HG03432 (cell line): ENCODE results near the gene RARS1.

Source experiments
- ATAC-seq: cut with Tn5 transposase; IDR thresholded peaks from one replicate; pipeline ENCODE4 v1.9.1; 2021; ENCODE audit warnings: mild to moderate bottlenecking, moderate library complexity; ENCODE audit not compliant: unreplicated experiment

The RARS1 gene

DNA sequence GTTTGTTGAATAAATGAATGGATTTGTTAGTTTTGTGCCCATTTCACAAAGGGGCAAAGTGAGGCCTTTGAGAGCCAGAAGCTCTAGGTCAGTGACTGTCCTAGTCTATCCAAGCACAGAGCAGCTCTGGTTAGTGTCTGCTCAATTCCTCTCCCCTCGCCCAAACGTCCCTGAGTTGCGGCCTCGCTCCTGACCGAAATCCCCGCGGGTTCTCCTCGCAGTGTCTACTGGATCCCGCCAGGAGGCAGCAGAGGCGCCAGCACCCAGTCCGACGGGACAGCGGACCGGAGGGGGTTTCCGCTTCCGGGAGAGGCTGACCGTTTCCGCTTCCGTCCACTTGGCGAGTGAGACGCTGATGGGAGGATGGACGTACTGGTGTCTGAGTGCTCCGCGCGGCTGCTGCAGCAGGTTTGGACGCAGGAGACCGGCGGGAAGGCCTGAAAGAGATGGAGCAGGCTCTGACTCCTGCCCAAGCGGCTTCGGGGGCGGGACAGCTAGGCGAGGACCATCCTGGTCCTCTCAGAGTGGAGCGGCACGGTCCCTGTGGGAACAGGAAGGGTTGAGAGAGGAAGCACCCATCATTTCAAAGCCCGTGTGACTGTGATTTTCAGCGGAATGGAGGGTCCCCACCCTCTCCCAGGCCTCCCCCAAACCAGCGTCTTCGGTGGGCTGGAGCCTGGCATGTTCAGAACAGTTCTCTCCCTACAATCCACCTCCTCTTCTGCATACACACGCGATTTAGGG, at the start of gene RARS1:
RARS1 (plus strand) TSS at position 336 of the 744 bp plus-strand sequence; CDS start at position 364, 28 bp downstream.
- peak; percentile 91 for ATAC-seq

DNA sequence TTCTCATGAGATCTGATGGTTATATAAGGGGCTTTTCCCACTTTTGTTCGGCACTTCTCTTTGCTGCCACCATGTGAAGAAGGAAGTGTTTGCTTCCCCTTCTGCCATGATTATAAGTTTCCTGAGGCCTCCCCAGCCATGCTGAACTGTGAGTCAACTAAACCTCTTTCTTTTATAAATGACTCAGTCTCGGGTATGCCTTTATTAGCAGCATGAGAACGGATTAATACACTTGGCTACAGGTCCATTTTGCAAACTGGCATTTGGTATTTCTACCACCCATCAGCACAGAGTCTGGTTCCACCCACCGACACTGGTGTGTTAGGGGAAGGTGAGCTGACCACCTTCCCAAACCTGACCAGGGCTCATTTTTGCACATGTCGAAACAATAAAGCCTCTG, 47.9 kb upstream of the RARS1 start:
- ATAC-seq, result no peak

DNA sequence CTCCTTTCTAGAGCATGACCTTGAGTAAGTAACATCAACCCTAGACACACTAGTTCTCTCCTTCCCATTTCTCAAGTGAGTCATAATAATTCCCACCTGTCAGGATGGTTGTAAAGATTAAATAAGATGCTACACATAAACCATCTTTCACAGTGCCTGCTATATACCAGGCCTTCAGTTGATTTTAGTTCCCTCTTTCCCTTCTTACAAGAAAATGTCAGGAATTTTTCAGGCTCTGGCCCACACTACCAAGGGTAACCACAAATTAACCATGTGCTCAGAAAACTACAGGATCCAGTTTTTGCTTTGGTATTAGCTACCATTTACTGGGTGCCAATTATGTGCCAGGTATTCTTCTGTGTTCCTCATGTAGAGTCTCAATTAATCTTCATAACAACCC, 42.7 kb upstream of the RARS1 start:
- ATAC-seq, result no peak

DNA sequence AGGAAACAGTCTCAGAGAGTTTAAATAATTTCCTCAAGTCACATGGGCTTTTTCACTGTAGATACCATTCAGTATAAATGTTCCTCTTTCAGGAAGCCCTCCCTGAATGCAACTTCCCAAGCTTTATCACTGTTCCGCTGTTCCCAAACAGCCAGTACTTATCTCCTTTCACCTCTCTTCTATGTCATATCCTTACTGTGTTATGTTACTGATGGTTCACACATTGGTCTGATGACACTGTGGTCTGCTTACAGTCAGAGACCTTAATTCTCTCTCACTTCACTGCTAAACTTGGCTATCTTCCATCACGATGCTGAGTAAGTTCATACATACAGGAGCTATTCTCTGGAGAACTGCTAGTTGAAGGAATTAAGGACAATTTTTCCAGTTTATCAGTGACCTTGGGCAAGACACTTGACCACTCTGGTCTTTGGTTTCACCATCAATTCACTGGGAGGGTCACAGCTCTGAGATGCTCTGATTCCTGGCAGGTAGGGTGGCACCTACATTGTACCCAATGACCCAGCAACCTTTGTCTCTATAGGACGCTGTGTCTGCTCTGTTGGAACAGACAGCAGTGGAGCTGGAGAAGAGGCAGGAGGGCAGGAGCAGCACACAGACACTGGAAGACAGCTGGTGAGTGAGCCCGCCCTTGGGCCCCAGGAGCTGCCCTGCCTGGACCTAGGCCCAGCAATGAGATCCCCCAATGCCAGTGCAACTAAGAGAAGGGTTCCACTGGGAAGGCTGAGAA, 42.1 kb upstream of the RARS1 start:
- no peak for ATAC-seq

DNA sequence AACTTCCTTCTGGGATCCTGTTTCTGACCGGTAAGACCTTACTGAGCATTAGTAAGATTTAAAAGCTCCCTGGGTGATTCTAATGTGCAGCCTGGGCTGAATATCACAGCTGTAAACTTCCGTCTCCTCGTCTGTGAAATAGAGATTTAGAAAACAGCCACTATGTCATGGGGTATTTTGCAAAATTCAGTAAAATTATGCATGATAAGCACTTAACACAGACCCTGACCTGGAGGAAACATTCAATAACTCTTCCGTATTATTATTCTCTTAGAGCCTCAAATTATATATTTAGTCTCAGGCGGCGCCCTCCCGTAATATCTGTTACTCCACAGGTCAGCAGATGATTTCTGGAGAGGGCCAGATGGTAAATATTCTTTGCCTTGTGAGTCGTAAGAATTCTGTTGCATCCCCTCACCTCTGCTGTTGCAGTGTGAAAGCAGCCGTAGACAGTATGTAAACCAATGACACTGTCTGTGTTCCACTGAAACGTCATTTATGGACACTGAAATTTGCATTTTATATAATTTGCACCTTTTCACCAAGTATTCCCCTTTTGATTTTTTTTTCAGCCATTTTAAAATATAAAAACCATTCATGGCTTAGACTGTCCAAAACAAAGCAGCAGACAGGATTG, 39.2 kb upstream of the RARS1 start:
- no peak for ATAC-seq

DNA sequence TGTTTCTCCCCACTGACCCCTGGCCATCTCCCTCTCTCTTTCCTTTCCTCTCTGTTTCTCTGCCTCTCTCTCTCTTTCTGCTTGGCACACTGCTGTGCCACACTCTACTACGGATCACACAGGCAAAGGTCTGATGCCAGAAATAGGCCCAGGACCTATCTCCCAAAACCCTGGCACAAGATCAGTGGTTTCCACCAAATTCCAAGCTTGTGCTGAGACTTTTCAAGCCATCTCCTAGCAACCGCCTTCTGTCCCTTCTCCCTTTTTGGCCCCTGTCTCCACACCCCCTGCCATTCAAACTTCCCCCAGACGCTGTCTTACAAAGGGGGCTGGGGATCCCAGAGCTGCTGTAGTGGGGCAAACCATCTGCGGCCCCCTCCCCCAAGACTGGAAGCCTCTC, 38.5 kb upstream of the RARS1 start:
- ATAC-seq, result no peak

DNA sequence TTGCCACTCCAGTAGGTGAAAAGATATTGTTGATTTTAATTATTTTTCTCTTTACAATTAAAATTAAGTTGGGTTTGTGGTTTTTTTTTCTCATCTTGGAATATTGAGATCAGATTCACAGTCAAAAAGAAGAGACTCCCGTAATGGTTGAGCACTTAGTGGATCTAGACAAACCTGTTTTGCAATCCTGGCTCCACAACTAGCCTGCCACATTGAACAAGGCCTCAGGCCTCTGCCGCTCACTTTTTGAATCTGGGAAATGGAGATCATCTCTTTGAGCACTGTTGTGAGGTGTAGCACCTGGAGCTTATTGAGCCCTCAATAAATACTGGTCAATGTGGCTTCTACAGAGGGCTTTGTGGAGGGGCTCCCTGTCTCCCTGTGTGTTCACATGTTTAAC, 37.1 kb upstream of the RARS1 start:
- no peak for ATAC-seq

DNA sequence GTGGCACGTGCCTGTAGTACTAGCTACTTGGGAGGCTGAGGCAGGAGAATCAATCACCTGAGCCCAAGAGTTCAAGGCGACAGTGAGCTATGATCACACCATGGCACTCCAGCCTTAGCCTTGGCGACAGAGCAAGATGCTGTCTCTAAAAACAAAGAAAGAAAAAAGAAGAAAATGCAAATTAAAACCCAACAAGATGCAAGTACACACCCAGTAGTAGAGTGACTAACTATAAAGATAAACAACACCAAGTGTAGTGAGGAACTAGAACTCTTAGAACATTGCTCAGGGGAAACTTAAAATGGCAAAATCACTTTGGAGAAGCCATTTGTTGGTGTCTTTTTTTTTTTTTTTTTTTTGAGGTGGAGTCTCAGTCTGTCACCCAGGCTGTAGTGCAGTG, 34.7 kb upstream of the RARS1 start:
- ATAC-seq, result no peak

DNA sequence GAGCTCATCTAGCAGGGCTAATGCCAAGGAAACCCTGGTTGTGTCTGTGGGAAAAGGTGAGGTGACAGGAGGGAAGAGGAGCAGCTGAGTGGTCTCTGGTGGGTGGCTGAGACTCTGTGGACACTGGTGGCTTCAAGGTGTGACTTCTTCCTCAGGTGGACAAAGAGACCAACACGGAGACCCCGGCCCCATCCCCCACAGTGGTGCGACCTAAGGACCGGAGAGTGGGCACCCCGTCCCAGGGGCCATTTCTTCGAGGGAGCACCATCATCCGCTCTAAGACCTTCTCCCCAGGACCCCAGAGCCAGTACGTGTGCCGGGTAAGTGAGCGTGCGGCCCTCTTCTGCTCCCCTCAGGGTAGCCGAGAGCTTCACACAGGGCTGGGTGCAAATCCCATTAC, 31.1 kb upstream of the RARS1 start:
- no peak for ATAC-seq

DNA sequence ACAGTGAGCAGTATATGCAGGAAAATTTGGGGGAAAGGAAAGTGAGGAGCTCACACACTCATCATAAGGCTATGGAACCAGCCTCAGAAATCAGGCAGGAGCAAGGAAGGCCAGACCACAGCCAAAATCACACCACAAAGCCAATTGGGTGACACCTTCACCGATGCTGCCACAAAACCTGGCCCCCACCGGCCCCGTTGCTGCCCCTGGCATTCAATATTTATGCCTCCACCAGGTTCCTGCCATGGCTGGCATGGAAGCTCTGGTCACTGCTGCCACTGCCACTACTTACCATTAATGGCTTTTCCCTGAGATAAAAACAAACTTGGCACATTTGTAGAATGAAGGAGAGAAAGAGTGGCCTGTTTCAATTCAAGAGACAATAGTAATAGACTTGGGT, 28.7 kb upstream of the RARS1 start:
- no peak for ATAC-seq

DNA sequence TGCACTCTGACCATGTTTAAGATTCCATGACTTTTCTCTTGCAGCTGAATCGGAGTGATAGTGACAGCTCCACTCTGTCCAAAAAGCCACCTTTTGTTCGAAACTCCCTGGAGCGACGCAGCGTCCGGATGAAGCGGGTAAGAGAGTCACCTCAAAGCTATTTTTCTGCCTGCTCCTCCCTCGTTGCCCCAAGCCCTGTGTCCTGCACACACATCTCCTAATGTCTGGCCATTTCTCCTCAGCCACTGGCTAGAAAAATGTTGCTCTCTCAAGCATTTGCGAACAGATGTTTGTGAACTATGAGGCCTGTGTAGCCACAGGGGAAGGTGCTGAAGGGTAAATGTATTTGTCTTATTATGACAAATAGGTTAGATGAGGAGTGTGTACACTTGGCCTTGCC, 25.7 kb upstream of the RARS1 start:
- no peak for ATAC-seq

DNA sequence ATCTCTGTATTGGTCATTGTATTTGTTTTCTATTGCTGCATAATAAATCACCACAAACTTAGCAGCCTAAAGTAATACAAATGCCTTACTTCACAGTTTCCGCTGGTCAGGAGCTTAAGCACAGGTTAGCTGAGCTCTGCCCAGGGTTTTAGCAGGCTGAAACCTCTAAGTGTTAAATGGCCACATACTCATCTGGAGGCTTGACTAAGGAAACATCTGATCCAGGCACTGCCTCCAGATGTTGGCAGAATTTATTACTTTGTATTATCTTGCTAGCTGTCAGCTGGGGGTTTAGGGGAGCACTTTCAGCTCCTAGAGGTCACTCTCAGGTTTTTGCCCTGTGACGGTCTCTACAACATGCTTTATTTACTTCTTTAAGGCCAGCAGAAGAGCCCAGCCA, 23.2 kb upstream of the RARS1 start:
- ATAC-seq, result no peak

DNA sequence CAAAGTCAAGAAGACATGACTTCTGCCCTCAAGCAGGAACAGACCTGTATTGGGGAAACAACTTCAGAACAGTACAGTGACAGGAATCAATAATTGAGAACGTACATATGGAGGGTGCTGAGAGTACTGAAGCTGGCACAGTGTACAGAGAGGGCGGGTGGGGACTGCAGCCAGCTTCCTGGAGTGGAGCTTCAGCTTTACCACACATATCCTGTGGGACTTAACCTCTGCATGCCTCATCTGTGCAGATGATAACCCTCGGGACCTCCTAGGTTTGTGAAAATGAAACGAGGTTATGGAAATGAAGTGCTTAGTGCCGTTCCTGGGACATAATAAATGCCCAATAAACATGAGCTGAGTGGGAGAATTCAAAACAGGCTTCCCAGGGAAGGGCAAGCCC, 22.1 kb upstream of the RARS1 start:
- ATAC-seq, result no peak

DNA sequence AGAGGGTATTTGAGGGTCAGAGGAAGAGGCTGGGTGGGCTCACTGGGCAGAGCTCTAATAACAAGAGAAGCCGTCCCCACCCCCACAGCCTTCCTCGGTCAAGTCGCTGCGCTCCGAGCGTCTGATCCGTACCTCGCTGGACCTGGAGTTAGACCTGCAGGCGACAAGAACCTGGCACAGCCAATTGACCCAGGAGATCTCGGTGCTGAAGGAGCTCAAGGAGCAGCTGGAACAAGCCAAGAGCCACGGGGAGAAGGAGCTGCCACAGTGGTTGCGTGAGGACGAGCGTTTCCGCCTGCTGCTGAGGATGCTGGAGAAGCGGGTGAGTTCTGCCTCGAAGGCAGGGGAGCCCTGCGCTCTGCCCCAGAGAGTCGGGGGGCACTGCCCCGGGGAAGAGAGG, 21.6 kb upstream of the RARS1 start:
- ATAC-seq, result no peak

DNA sequence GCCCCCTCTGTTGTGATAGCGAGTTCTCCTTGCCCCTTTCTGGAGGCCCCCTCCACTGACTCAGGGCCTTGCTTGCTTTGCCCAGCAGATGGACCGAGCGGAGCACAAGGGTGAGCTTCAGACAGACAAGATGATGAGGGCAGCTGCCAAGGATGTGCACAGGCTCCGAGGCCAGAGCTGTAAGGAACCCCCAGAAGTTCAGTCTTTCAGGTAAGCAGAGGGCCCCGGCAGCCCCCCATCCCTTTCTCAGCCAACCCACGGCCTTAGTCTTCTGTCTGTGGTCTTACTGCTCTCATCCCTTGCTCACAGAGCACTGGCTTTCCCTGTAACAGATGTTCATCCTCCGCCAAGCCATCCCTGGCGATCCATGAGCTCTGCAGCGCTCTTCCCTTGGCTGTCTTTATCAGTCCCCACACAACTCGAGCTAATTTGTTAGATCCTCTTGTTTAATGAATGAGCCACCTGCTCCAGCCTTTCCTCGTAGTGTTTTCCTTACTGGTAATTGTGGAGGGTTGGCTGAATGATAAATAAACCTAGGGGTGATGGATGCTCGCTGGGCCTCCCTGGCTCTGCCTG, 18.4 kb upstream of the RARS1 start:
- no peak for ATAC-seq

DNA sequence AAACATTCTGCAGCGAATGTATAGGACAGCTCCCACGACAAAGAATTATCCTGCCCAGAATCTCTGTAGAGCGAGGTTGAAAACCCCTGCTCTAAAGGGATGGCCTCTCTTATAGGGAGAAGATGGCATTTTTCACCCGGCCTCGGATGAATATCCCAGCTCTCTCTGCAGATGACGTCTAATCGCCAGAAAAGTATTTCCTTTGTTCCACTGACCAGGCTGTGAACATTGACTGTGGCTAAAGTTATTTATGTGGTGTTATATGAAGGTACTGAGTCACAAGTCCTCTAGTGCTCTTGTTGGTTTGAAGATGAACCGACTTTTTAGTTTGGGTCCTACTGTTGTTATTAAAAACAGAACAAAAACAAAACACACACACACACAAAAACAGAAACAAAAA, 17.4 kb upstream of the RARS1 start:
- no peak for ATAC-seq

DNA sequence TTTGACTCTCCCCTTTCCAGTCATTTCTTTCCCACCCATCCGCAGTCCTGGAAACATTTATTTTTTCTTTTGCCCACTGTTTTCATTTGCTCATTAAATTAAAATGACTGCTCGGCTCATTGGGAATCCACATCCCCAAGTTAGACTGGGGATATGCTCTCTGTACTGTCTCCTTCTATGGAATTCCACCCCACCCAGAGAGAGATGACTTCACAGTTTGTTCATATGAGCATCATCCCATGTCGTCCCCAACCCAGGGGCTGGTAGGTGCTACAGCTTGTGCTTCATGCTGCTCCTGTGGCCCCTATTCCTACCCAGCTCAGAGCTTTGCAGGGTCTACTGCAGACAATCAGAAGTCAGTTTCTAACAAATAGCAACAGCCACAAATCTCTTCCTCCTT, 16.5 kb upstream of the RARS1 start:
- ATAC-seq, result no peak

DNA sequence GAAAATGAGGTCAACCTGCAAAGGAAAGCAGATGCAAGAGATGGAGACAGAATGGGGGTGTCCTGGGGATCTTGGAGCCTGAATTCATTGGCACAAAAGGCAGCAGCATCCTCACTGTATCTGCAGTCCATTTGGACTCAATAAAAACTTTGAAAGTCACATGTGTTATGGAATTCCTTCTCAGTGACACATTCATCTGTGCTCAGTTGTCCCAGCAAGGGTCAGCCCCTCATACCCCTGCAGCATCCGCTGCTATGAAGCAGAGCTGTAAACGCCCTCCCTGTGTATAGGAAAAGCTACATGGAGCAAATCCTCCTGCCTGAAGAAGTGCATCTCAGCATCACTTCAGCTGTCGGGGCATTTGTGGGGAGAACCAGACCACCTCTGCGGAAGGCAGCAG, 14.5 kb upstream of the RARS1 start:
- no peak for ATAC-seq

DNA sequence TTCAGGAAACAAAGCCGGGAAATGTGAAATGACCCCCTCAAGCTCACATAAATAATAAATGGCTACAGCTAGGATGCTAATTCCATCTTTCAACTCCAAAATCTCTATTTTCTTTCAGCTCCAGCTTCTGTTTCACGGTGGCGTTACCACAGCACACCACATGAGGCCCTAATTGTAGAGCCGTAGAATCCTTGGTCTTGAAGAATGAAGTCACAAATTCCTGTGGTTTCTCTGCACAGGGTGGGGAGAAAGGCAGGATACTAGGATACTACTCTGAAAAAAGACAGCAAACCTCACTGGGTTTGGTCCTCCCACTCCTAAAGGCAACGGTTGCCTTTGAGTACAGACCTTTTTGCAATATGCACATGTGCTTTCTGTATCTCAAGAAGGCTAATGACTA, 13.9 kb upstream of the RARS1 start:
- no peak for ATAC-seq

DNA sequence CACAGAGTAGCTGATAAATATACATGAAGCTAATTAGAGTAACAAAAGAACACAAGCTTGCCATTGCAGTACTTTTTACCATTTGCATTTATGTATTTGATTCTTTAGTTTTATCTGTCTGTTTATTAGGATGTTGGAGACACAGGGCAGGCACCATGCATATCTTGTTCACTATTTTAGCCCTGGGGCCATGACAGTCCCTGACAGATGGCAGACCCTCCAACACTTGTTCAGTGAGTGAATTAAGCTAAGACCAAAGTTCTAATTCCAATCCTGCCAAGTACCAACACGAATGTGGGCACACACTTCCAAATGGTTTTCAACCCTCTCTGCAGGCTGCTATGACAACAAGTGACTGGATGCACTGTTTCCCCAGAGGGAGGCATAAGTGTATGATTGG, 12.0 kb upstream of the RARS1 start:
- ATAC-seq, result no peak

DNA sequence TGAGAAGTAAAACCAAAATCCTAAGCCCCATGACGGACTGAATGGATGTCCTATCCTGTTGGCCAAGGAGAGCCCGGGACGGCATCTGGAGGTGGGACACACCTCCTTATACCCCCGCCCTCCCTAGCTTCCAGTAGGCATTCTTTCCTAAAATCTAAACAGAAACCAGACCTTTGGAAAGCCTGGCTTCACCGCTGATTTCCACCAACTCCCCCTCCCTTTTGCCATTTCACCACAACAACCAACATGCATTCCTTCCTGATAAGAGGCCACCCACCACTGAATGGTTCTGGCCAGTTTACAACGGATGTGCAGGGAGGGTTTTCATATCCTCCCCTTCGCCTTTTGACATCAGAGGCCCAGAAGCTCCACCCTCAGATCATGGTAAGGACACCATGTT, 9.2 kb upstream of the RARS1 start:
- no peak for ATAC-seq

DNA sequence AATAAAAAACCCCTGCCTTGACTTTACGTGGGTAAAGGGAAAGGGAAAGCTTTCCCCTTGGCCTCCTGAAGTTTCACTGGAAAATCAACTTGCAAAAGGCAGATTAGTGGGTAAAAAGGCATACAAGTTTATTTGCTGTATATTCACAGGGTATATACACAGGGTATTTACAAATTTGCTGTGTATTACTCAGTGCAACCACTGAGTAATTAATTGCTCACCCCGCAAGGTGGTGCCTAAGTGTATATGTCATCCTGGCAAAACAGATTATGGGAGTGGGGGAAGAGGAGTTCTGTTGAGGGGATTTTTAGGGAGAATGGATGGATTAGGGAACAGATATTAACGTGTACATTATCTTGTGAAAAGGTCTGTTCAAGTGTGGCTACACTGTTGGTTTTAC, 7.1 kb upstream of the RARS1 start:
- ATAC-seq, result no peak
